GM23338 (cell line): ENCODE results near the gene TEPSIN. TPM values are rescaled to one million over a fixed set of nuclear protein-coding genes. Genes with fewer than 3 reads are reported as not detected.

Experiments
- ATAC-seq: fragments of 200-7000 bp; cut with Tn5 transposase; 3 replicates; pipeline ENCODE4 v1.9.1; 2020
- DNase-seq: peaks from one replicate; pipeline ENCODE4 v3.0.0-alpha.2; 2015; ENCODE audit warnings: low spot score
- H2AFZ ChIP-seq: fragments of 200-600 bp; sonication (generic); 2 replicates; pipeline ENCODE4 v1.8.0; 2016; ENCODE audit warnings: antibody characterized with exemption, mild to moderate bottlenecking, moderate library complexity
- H3F3A ChIP-seq: fragments of 200-600 bp; sonication (generic); replicated peaks from 2 replicates; pipeline ENCODE4 v1.8.0; 2017; ENCODE audit warnings: antibody characterized with exemption, mixed run types, low read depth
- H3K27ac ChIP-seq: fragments of 200-600 bp; sonication (generic); 2 replicates; pipeline ENCODE4 v1.6.1; 2016; ENCODE audit warnings: low read depth
- H3K27me3 ChIP-seq: fragments of 200-600 bp; sonication (generic); 2 replicates; pipeline ENCODE4 v1.8.0; 2016; ENCODE audit warnings: mild to moderate bottlenecking, mixed run types, moderate library complexity; ENCODE audit not compliant: insufficient read depth
- H3K36me3 ChIP-seq: fragments of 200-600 bp; sonication (generic); 2 replicates; pipeline ENCODE4 v1.8.0; 2016; ENCODE audit warnings: mild to moderate bottlenecking; ENCODE audit not compliant: insufficient read depth
- H3K4me1 ChIP-seq: fragments of 200-600 bp; sonication (generic); 2 replicates; pipeline ENCODE4 v1.8.0; 2016; ENCODE audit warnings: mild to moderate bottlenecking, moderate library complexity; ENCODE audit not compliant: insufficient read depth
- H3K4me2 ChIP-seq: fragments of 200-600 bp; sonication (generic); 2 replicates; pipeline ENCODE4 v1.7.1; 2017; ENCODE audit warnings: mixed run types
- H3K4me3 ChIP-seq: fragments of 200-600 bp; sonication (generic); 2 replicates; pipeline ENCODE4 v1.6.1; 2016; ENCODE audit warnings: mixed run types
- H3K79me2 ChIP-seq: fragments of 200-600 bp; sonication (generic); replicated peaks from 2 replicates; pipeline ENCODE4 v1.8.0; 2017; ENCODE audit warnings: mild to moderate bottlenecking; ENCODE audit not compliant: insufficient read depth
- H3K9me2 ChIP-seq: fragments of 200-600 bp; sonication (generic); 2 replicates; pipeline ENCODE4 v1.8.0; 2017; ENCODE audit not compliant: insufficient read depth
- H4K20me1 ChIP-seq: fragments of 200-600 bp; sonication (generic); replicated peaks from 2 replicates; pipeline ENCODE4 v1.8.0; 2017; ENCODE audit warnings: mild to moderate bottlenecking; ENCODE audit not compliant: insufficient read depth
- H3K27ac Mint-ChIP-seq: 2 replicates; pipeline ENCODE4 v1.8.0; 2020; ENCODE audit warnings: inconsistent platforms, mild to moderate bottlenecking, moderate library complexity, mixed read lengths
- H3K27me3 Mint-ChIP-seq: 3 replicates; pipeline ENCODE4 v1.8.0; 2022; ENCODE audit warnings: low read depth, mild to moderate bottlenecking, moderate library complexity, mixed read lengths, inconsistent platforms; ENCODE audit not compliant: insufficient read depth, poor library complexity
- H3K36me3 Mint-ChIP-seq: 3 replicates; pipeline ENCODE4 v1.8.0; 2021; ENCODE audit warnings: low read depth, mild to moderate bottlenecking, inconsistent platforms, moderate library complexity, mixed read lengths
- H3K4me1 Mint-ChIP-seq: 3 replicates; pipeline ENCODE4 v1.8.0; 2020; ENCODE audit warnings: mild to moderate bottlenecking, inconsistent platforms, mixed read lengths
- H3K4me3 Mint-ChIP-seq: 3 replicates; pipeline ENCODE4 v1.8.0; 2021; ENCODE audit warnings: moderate library complexity, mild to moderate bottlenecking, inconsistent platforms, mixed read lengths
- H3K9me3 Mint-ChIP-seq: 3 replicates; pipeline ENCODE4 v1.8.0; 2020; ENCODE audit warnings: moderate library complexity, mild to moderate bottlenecking, inconsistent platforms, mixed read lengths
- CREB1 ChIP-seq: fragments of 250-450 bp; sonication (Bioruptor Pico); IDR thresholded peaks from 2 replicates; pipeline ENCODE4 v1.5.0; 2020; ENCODE audit warnings: low read depth, mild to moderate bottlenecking, moderate library complexity
- EZH2 ChIP-seq: fragments of 200-600 bp; sonication (generic); IDR thresholded peaks from one replicate; pipeline ENCODE4 v1.8.0; 2017; ENCODE audit warnings: antibody characterized with exemption, mild to moderate bottlenecking, low read depth; ENCODE audit not compliant: unreplicated experiment
- EZH2phosphoT487 ChIP-seq: fragments of 200-600 bp; sonication (generic); IDR thresholded peaks from one replicate; pipeline ENCODE4 v1.8.1; 2018; ENCODE audit warnings: antibody characterized with exemption; ENCODE audit not compliant: unreplicated experiment
- NANOG ChIP-seq: IDR thresholded peaks from 2 replicates; pipeline ENCODE4 v1.6.1; 2016; ENCODE audit warnings: antibody characterized with exemption, borderline replicate concordance
- POLR2AphosphoS5 ChIP-seq: IDR thresholded peaks from 2 replicates; pipeline ENCODE4 v1.6.1; 2016; ENCODE audit warnings: antibody characterized with exemption, low read depth
- STAT1 ChIP-seq: IDR thresholded peaks from one replicate; pipeline ENCODE4 v1.6.1; 2016; ENCODE audit warnings: antibody characterized with exemption; ENCODE audit not compliant: unreplicated experiment
- ZNF331 ChIP-seq: fragments of 250-450 bp; sonication (Bioruptor Pico); IDR thresholded peaks from 2 replicates; pipeline ENCODE4 v1.5.0; 2020; ENCODE audit warnings: low read depth, mild to moderate bottlenecking, moderate library complexity
- polyA plus RNA-seq: library from polyadenylated mRNA; unstranded; fragments of >200 nt; fragmentation: Nextera tagmentation; extraction: Ambion mirVana; gene quantifications from 2 replicates; pipeline ENCODE4 v1.2.1, GENCODE V29; 2016
- total RNA-seq: library from RNA; depleted of rRNA; stranded (reverse); fragments of >200 nt; shearing (Covaris generic); gene quantifications from 2 replicates; pipeline ENCODE4 v1.2.3, GENCODE V29; 2014
- TF ChIP-seq, protein P1 (sequence below): IDR thresholded peaks from 2 replicates; pipeline ENCODE4 v1.6.1; 2016; ENCODE audit warnings: antibody characterized with exemption
- TF ChIP-seq, protein P2 (sequence below): fragments of 250-450 bp; sonication (Bioruptor Pico); IDR thresholded peaks from 2 replicates; pipeline ENCODE4 v1.5.0; 2020; ENCODE audit warnings: mild to moderate bottlenecking, moderate library complexity

TEPSIN gene
- total and polyA plus RNA-seq, 2 experiments from 2014 or later, result 4.4 to 25.3 TPM

DNA sequence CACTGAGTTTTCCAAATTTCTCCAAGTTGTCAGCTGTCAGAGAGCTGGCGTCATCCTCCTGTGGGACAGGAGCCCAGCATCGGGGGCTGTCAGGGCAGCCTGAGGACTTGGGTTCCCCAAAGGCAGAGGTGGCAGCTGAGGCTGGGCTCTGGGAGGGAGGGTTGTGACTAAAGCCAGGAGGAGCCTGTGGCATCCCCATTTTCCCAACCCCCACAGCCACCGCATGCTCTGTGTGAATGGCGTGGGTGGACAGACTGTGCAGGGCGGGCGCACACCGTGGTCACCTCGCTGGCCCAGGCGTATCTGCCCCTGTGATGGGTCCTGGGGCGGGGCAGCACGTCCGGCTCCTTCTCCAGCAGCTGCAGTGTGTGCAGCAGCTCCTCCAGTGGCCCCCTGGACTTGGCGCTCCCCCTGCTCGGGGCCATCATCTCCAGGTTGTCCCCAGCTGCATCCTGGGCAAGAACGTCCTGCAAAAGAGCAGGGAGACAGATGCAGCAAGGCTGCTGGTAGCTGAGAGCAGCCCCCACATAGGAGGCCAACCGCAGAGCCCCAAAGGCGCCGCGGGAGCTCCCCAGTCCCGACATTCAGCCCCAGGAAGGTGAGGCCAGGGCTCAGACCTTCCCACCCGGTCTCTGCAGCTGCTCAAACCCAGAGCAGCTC lies 40.9 kb downstream of the TEPSIN start (continued):
- TF ChIP-seq EZH2phosphoT487 (no peak), STAT1 (no peak)

DNA sequence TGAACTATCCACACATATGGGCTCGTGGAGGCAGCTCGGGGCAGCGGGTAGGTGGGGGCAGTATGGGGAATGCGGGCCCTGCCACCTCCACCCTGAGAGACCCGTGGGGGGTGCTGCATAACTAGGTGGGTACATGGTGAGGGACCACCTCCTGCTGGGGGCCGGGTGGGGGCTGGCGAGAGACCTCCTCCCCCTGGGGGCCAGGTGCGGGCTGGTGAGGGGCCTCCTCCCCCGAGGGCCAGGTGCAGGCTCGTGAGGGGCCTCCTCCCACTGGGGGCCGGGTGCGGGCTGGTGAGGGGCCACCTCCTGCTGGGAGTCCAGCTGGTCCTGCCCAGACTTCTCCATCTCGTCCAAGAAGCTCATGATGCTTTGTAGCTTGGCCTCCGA lies 41.5 kb downstream of the TEPSIN start:
- H3K27me3 ChIP-seq, result no peaks in the 10 kb centered on the region
- Mint-ChIP-seq H3K4me1 (no peaks in the 10 kb centered on the region), H3K27me3 (peaks cover 2% of the 10 kb centered on the region), H3K36me3 (peaks cover 12% of the 10 kb centered on the region; the same call in 2 of the 3 replicates), H3K4me3 (no peak overlapping the region), H3K27ac (no peak overlapping the region), H3K9me3 (no peaks in the 10 kb centered on the region)
- H3K4me2 ChIP-seq, result no peak overlapping the region
- no peaks in the 10 kb centered on the region; the same call in 1 of the 2 replicates for H3K36me3 ChIP-seq
- no peak overlapping the region for H3K4me3 ChIP-seq
- H4K20me1 ChIP-seq, result no peaks in the 10 kb centered on the region
- TF ChIP-seq ZNF331 (CRISPR knock-in tag) (no peak), STAT1 (no peak)
- no peak overlapping the region for H3K27ac ChIP-seq
- DNase-seq (no peak), ATAC-seq (no peak)
- H3K4me1 ChIP-seq, result no peaks in the 10 kb centered on the region
- H3K79me2 ChIP-seq, result no peaks in the 10 kb centered on the region
- H3K9me2 ChIP-seq, result no peaks in the 10 kb centered on the region
- H2AFZ ChIP-seq, result no peak overlapping the region
- H3F3A ChIP-seq, result no peaks in the 10 kb centered on the region

DNA sequence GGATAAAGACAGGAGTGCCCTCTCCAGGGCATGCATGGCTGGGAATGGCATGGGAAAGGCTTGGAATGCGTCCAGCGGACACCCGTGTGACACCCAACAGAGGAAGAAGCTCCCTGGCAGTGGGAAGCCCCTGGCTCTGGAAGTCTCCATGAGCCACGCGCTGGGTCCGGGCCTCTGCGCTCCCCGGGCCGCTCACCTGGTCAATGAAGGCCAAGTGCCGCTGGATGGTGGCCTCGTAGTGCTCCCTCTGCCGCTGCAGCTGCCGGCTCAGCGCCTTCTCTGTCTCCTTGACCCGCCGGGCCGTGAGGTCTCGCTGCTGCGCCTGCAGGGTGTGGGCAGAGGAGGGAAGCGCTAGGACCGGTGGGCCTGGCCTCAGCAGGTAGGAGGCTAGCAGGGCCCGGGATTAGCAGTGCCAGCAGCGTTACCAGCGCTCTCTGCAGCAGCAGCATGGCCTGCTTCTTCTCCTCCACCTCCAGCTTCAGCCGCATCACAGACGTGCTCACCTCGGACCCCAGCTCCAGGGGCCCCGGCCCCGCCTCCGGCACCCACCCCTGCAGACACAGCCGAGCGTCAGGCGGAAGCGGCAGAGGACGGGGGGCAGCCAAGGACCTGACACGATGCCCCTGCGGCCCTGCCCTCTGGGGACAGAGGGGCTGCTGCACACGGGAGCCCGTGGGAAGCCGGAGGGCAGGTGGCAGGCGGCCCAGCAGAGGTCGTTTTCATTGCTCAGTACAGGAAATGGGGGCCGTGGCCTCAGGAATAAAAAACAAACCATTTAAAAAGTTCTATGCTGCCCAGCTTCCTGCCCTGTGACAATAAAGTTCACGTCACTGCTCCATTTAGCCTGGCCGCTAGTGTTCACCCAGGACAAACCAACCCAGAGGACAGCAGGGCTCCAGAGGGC lies 42.1 kb downstream of the TEPSIN start:
- DNase-seq, result no peak
- no peaks in the 10 kb centered on the region for H3K27me3 ChIP-seq
- no peak for TF ChIP-seq NANOG
- no peak for TF ChIP-seq EZH2phosphoT487
- TF ChIP-seq, protein P1, sequence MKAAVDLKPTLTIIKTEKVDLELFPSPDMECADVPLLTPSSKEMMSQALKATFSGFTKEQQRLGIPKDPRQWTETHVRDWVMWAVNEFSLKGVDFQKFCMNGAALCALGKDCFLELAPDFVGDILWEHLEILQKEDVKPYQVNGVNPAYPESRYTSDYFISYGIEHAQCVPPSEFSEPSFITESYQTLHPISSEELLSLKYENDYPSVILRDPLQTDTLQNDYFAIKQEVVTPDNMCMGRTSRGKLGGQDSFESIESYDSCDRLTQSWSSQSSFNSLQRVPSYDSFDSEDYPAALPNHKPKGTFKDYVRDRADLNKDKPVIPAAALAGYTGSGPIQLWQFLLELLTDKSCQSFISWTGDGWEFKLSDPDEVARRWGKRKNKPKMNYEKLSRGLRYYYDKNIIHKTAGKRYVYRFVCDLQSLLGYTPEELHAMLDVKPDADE, result no peak
- TF ChIP-seq, protein P2, sequence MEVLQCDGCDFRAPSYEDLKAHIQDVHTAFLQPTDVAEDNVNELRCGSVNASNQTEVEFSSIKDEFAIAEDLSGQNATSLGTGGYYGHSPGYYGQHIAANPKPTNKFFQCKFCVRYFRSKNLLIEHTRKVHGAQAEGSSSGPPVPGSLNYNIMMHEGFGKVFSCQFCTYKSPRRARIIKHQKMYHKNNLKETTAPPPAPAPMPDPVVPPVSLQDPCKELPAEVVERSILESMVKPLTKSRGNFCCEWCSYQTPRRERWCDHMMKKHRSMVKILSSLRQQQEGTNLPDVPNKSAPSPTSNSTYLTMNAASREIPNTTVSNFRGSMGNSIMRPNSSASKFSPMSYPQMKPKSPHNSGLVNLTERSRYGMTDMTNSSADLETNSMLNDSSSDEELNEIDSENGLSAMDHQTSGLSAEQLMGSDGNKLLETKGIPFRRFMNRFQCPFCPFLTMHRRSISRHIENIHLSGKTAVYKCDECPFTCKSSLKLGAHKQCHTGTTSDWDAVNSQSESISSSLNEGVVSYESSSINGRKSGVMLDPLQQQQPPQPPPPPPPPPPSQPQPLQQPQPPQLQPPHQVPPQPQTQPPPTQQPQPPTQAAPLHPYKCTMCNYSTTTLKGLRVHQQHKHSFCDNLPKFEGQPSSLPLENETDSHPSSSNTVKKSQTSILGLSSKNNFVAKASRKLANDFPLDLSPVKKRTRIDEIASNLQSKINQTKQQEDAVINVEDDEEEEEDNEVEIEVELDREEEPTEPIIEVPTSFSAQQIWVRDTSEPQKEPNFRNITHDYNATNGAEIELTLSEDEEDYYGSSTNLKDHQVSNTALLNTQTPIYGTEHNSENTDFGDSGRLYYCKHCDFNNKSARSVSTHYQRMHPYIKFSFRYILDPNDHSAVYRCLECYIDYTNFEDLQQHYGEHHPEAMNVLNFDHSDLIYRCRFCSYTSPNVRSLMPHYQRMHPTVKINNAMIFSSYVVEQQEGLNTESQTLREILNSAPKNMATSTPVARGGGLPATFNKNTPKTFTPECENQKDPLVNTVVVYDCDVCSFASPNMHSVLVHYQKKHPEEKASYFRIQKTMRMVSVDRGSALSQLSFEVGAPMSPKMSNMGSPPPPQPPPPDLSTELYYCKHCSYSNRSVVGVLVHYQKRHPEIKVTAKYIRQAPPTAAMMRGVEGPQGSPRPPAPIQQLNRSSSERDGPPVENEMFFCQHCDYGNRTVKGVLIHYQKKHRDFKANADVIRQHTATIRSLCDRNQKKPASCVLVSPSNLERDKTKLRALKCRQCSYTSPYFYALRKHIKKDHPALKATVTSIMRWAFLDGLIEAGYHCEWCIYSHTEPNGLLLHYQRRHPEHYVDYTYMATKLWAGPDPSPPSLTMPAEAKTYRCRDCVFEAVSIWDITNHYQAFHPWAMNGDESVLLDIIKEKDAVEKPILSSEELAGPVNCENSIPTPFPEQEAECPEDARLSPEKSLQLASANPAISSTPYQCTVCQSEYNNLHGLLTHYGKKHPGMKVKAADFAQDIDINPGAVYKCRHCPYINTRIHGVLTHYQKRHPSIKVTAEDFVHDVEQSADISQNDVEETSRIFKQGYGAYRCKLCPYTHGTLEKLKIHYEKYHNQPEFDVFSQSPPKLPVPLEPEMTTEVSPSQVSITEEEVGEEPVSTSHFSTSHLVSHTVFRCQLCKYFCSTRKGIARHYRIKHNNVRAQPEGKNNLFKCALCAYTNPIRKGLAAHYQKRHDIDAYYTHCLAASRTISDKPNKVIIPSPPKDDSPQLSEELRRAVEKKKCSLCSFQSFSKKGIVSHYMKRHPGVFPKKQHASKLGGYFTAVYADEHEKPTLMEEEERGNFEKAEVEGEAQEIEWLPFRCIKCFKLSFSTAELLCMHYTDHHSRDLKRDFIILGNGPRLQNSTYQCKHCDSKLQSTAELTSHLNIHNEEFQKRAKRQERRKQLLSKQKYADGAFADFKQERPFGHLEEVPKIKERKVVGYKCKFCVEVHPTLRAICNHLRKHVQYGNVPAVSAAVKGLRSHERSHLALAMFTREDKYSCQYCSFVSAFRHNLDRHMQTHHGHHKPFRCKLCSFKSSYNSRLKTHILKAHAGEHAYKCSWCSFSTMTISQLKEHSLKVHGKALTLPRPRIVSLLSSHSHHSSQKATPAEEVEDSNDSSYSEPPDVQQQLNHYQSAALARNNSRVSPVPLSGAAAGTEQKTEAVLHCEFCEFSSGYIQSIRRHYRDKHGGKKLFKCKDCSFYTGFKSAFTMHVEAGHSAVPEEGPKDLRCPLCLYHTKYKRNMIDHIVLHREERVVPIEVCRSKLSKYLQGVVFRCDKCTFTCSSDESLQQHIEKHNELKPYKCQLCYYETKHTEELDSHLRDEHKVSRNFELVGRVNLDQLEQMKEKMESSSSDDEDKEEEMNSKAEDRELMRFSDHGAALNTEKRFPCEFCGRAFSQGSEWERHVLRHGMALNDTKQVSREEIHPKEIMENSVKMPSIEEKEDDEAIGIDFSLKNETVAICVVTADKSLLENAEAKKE (CRISPR knock-in tag), result no peak
- no peak for TF ChIP-seq CREB1 (CRISPR knock-in tag)
- no peak for TF ChIP-seq ZNF331 (CRISPR knock-in tag)
- no peak for TF ChIP-seq STAT1
- TF ChIP-seq EZH2, result no peak
- no peak for TF ChIP-seq POLR2AphosphoS5

More for the DNA sequence above, 42.1 kb downstream of the TEPSIN start:
- H2AFZ ChIP-seq, result no peak overlapping the region
- H3K36me3 ChIP-seq, result no peaks in the 10 kb centered on the region; the same call in 1 of the 2 replicates
- no peak overlapping the region for H3K4me3 Mint-ChIP-seq
- H3K27ac Mint-ChIP-seq, result no peak overlapping the region
- no peaks in the 10 kb centered on the region for H3K9me3 Mint-ChIP-seq
- H3K27ac ChIP-seq, result no peak overlapping the region
- H3F3A ChIP-seq, result no peaks in the 10 kb centered on the region
- no peaks in the 10 kb centered on the region for H3K79me2 ChIP-seq
- no peaks in the 10 kb centered on the region for H3K4me1 Mint-ChIP-seq
- no peak for ATAC-seq
- peaks cover 12% of the 10 kb centered on the region; the same call in 2 of the 3 replicates for H3K36me3 Mint-ChIP-seq
- H3K4me1 ChIP-seq, result no peaks in the 10 kb centered on the region
- H3K4me2 ChIP-seq, result no peak overlapping the region
- no peaks in the 10 kb centered on the region for H3K9me2 ChIP-seq
- no peak overlapping the region for H3K4me3 ChIP-seq
- H3K27me3 Mint-ChIP-seq, result peaks cover 2% of the 10 kb centered on the region
- no peaks in the 10 kb centered on the region for H4K20me1 ChIP-seq
